Endothelial cell of umbilical vein (primary cell): Measurements from ENCODE around the gene ACD. TPM values are rescaled to one million over a fixed set of nuclear protein-coding genes. Genes with fewer than 3 reads are reported as not detected.

Experiments used
- BruUV-seq: library from RNA; stranded (reverse); fragments of 400-500 nt; replicated peaks from 2 replicates; lab custom pipeline; 2021; lab: Mats Ljungman, UMichigan
- CTCF ChIA-PET: fragments of 300-600, 350-600 bp; sonication (Branson Sonifier 250); formaldehyde crosslinking; loops from one replicate; lab custom pipeline; 2021; ENCODE audit warnings: antibody characterized with exemption, inconsistent platforms; lab: Charles Lee
- POLR2A ChIA-PET: fragments of 300-600, 350-600 bp; sonication (Branson Sonifier 250); formaldehyde crosslinking; loops from one replicate; lab custom pipeline; 2021; ENCODE audit warnings: antibody characterized with exemption, inconsistent platforms; lab: Charles Lee
- DNase-seq: peaks from one replicate; pipeline ENCODE4 v3.0.0-alpha.2; 2011; ENCODE audit warnings: low read depth, low spot score
- FAIRE-seq: peaks from 2 replicates; lab custom pipeline; 2011; peaks lifted over from hg19 to GRCh38; lab: Jason Lieb, UNC
- H2AFZ ChIP-seq: 2 replicates; pipeline ENCODE4 v1.6.0; 2012; ENCODE audit warnings: low read depth, low read length, control low read depth, inconsistent platforms
- H3K27ac ChIP-seq: 2 replicates; pipeline ENCODE4 v1.5.1; 2011; ENCODE audit warnings: low read depth, mild to moderate bottlenecking, control low read depth, low read length, moderate library complexity; ENCODE audit not compliant: insufficient read depth
- H3K27me3 ChIP-seq, 2 experiments: 2 replicates each; pipeline versions ENCODE4 v1.6.0 to v1.6.1; 2011; ENCODE audit warnings: low read length in 2 of 2, mixed read lengths in 1 of 2; ENCODE audit not compliant: control insufficient read depth in 2 of 2, insufficient read depth in 2 of 2
- H3K36me3 ChIP-seq, 2 experiments: 2 replicates in 1 of 2; 3 replicates in 1 of 2; pipeline ENCODE4 v1.5.1; 2011; ENCODE audit warnings: low read length in 2 of 2, mild to moderate bottlenecking in 1 of 2, moderate library complexity in 1 of 2; ENCODE audit not compliant: control insufficient read depth in 2 of 2, insufficient read depth in 2 of 2; ENCODE audit errors: extremely low read depth in 1 of 2
- H3K4me1 ChIP-seq: 3 replicates; pipeline ENCODE4 v1.5.1; 2011; ENCODE audit warnings: mild to moderate bottlenecking, low read length; ENCODE audit not compliant: control insufficient read depth, insufficient read depth; ENCODE audit errors: extremely low read depth
- H3K4me2 ChIP-seq: 2 replicates; pipeline ENCODE4 v1.6.1; 2011; ENCODE audit warnings: low read length, control low read depth, mixed read lengths; ENCODE audit not compliant: insufficient read depth
- H3K4me3 ChIP-seq, 3 experiments: fragments of 200-600 bp in 1 of 3; sonication (generic), shearing (Covaris generic) in 1 of 3; replicated peaks in 1 of 3; 2 replicates each; pipeline ENCODE4 v1.5.1; 2011 to 2016; ENCODE audit warnings: control low read depth in 3 of 3, low read length in 3 of 3, mild to moderate bottlenecking in 2 of 3, inconsistent platforms in 1 of 3, low read depth in 1 of 3, moderate library complexity in 1 of 3; ENCODE audit not compliant: insufficient read depth in 1 of 3
- H3K79me2 ChIP-seq: 2 replicates; pipeline ENCODE4 v1.6.0; 2012; ENCODE audit warnings: low read length, inconsistent platforms; ENCODE audit not compliant: control insufficient read depth, insufficient read depth
- H3K9ac ChIP-seq: replicated peaks from 2 replicates; pipeline ENCODE3; 2011; ENCODE audit warnings: low read length, control low read depth; ENCODE audit not compliant: insufficient read depth; ENCODE audit errors: extremely low read depth
- H3K9me1 ChIP-seq: replicated peaks from 3 replicates; pipeline ENCODE4 v1.6.0; 2011; ENCODE audit warnings: mild to moderate bottlenecking, low read length; ENCODE audit not compliant: control insufficient read depth, insufficient read depth; ENCODE audit errors: extremely low read depth
- H3K9me3 ChIP-seq: replicated peaks from 2 replicates; pipeline ENCODE4 v1.5.1; 2012; ENCODE audit warnings: low read length, inconsistent platforms; ENCODE audit not compliant: control insufficient read depth, insufficient read depth
- H4K20me1 ChIP-seq: replicated peaks from 2 replicates; pipeline ENCODE3; 2011; ENCODE audit warnings: mild to moderate bottlenecking, low read length; ENCODE audit not compliant: control insufficient read depth, insufficient read depth; ENCODE audit errors: extremely low read depth
- EZH2 ChIP-seq: IDR thresholded peaks from 2 replicates; pipeline ENCODE4 v1.6.1; 2012; ENCODE audit warnings: borderline replicate concordance, low read depth, mild to moderate bottlenecking, moderate library complexity, low read length, inconsistent platforms; ENCODE audit not compliant: severe bottlenecking
- FOS ChIP-seq: IDR thresholded peaks from 2 replicates; pipeline ENCODE4 v1.6.1; 2011; ENCODE audit warnings: mild to moderate bottlenecking, low read length, moderate library complexity, borderline replicate concordance; ENCODE audit not compliant: insufficient read depth
- GATA2 ChIP-seq: IDR thresholded peaks from 2 replicates; pipeline ENCODE4 v1.7.0; 2011; ENCODE audit warnings: low read depth, mild to moderate bottlenecking, moderate library complexity, mixed read lengths, low read length; ENCODE audit not compliant: insufficient read length, insufficient read depth
- JUN ChIP-seq: IDR thresholded peaks from 2 replicates; pipeline ENCODE4 v1.6.1; 2011; ENCODE audit warnings: borderline replicate concordance, low read depth; ENCODE audit not compliant: insufficient read length, insufficient read depth
- MYC ChIP-seq: IDR thresholded peaks from one replicate; pipeline ENCODE4 v1.6.1; 2011; ENCODE audit warnings: mild to moderate bottlenecking, low read depth, low read length
- POLR2A ChIP-seq: IDR thresholded peaks from 2 replicates; pipeline ENCODE4 v1.6.1; 2012; ENCODE audit warnings: low read depth, mild to moderate bottlenecking, control low read depth, low read length
- POLR2AphosphoS5 ChIP-seq: IDR thresholded peaks from 2 replicates; pipeline ENCODE4 v1.6.1; 2012; ENCODE audit warnings: low read depth, mild to moderate bottlenecking, control low read depth, low read length, moderate library complexity; ENCODE audit not compliant: insufficient read depth
- dilution Hi-C: fragments of 300-500 bp; cut with MboI; formaldehyde crosslinking; loops from one replicate; pipeline ENCODE4 v1.15.0; 2019; ENCODE audit warnings: low sequenced_read_pairs; ENCODE audit not compliant: extremely low pct_ligation_motif_present
- intact Hi-C: fragments of 100-400 bp; cut with micrococcal nuclease; formaldehyde crosslinking; loops from one replicate; pipeline ENCODE4 v1.10.0; 2022
- polyA plus RNA-seq, 4 experiments: library from polyadenylated mRNA; depleted of rRNA in 3 of 4; stranded (reverse) in 3 of 4; unstranded in 1 of 4; fragments of >200 nt; gene quantifications; 2 replicates each; pipeline versions ENCODE4 v1.2.1 to v1.2.3, GENCODE V29; 2011 to 2012; ENCODE audit warnings: missing spikeins in 1 of 4
- total RNA-seq: library from RNA; stranded (reverse); gene quantifications from 2 replicates; pipeline ENCODE4 v1.2.3, GENCODE V29; 2021
- TF ChIP-seq, protein P1 (sequence below): IDR thresholded peaks from 2 replicates; pipeline ENCODE4 v1.6.1; 2011; ENCODE audit not compliant: insufficient read depth, insufficient read length
- TF ChIP-seq, protein P2 (sequence below), 2 donors: IDR thresholded peaks; 1 replicate in 1 of 2; 2 replicates in 1 of 2; pipeline ENCODE4 v1.5.1; 2011; ENCODE audit warnings: low read length in 2 of 2, mild to moderate bottlenecking in 2 of 2, moderate library complexity in 2 of 2, control low read depth in 1 of 2, inconsistent platforms in 1 of 2, low read depth in 1 of 2; ENCODE audit not compliant: insufficient read depth in 1 of 2; ENCODE audit errors: extremely low read depth in 1 of 2

ACD gene
- total and polyA plus RNA-seq, 2 donors (not counting 3 experiments of a cell fraction or from before 2014, with no cell fraction given) = 24.4 to 36.0 TPM

DNA sequence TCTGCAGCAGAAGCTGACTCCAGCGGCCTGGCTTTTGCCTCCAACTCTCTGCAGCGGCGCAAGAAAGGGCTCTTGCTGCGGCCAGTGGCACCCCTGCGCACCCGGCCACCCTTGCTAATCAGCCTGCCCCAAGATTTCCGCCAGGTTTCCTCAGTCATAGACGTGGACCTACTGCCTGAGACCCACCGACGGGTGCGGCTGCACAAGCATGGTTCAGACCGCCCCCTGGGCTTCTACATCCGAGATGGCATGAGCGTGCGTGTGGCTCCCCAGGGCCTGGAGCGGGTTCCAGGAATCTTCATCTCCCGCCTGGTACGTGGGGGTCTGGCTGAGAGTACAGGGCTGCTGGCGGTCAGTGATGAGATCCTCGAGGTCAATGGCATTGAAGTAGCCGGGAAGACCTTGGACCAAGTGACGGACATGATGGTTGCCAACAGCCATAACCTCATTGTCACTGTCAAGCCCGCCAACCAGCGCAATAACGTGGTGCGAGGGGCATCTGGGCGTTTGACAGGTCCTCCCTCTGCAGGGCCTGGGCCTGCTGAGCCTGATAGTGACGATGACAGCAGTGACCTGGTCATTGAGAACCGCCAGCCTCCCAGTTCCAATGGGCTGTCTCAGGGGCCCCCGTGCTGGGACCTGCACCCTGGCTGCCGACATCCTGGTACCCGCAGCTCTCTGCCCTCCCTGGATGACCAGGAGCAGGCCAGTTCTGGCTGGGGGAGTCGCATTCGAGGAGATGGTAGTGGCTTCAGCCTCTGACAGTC lies 2.0 kb upstream of the ACD start:
- no peak for FAIRE-seq
- Histone ChIP-seq H3K9me3 (no peaks in the 10 kb centered on the region), H3K27ac (no peak overlapping the region), H3K4me3 (no peak overlapping the region), H3K4me2 (no peak overlapping the region), H3K79me2 (no peaks in the 10 kb centered on the region), H3K9ac (no peak overlapping the region), H3K9me1 (no peaks in the 10 kb centered on the region), H2AFZ (no peak overlapping the region), H3K4me1 (peaks cover 18% of the 10 kb centered on the region), H4K20me1 (no peaks in the 10 kb centered on the region), H3K27me3 (no peaks in the 10 kb centered on the region), H3K36me3 (peaks cover 0 to 6% of the 10 kb centered on the region in 2 experiments)
- no peak for DNase-seq
- intact Hi-C loops = loop anchor here (2.0 kb wide), 1 partner anchor 123 kb away; no protein-coding TSS in a partner anchor
- ChIA-PET CTCF (interaction anchor here (1.1 to 12.7 kb wide), 2 partner anchors 11 to 141 kb away, joined by 4 to 163 read pairs; no protein-coding TSS in a partner anchor), POLR2A (no interaction called here)
- BruUV-seq = no TSS peak
- dilution Hi-C loops = no loop called here
- TF ChIP-seq, protein P1, sequence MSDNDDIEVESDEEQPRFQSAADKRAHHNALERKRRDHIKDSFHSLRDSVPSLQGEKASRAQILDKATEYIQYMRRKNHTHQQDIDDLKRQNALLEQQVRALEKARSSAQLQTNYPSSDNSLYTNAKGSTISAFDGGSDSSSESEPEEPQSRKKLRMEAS = no peak
- TF ChIP-seq JUN = no peak
- TF ChIP-seq POLR2AphosphoS5 = no peak
- no peak for TF ChIP-seq EZH2
- TF ChIP-seq MYC = no peak
- no peak for TF ChIP-seq FOS
- TF ChIP-seq GATA2 = no peak
- no peak for TF ChIP-seq POLR2A
- TF ChIP-seq, protein P2, sequence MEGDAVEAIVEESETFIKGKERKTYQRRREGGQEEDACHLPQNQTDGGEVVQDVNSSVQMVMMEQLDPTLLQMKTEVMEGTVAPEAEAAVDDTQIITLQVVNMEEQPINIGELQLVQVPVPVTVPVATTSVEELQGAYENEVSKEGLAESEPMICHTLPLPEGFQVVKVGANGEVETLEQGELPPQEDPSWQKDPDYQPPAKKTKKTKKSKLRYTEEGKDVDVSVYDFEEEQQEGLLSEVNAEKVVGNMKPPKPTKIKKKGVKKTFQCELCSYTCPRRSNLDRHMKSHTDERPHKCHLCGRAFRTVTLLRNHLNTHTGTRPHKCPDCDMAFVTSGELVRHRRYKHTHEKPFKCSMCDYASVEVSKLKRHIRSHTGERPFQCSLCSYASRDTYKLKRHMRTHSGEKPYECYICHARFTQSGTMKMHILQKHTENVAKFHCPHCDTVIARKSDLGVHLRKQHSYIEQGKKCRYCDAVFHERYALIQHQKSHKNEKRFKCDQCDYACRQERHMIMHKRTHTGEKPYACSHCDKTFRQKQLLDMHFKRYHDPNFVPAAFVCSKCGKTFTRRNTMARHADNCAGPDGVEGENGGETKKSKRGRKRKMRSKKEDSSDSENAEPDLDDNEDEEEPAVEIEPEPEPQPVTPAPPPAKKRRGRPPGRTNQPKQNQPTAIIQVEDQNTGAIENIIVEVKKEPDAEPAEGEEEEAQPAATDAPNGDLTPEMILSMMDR (IDR thresholded peaks at IDR 0.05; ENCODE audit: extremely low read depth in 1 of 2, insufficient read depth in 1 of 2, low read depth in 1 of 2, low read length in 2 of 2) = no peak
